HCT116 (cell line): ENCODE results near the gene ELK4. TPM values are rescaled to one million over a fixed set of nuclear protein-coding genes. Genes with fewer than 3 reads are reported as not detected.

ENCODE experiments used
- ATAC-seq: fragments of 200-7000 bp; cut with Tn5 transposase; 2 replicates; pipeline ENCODE4 v1.9.1; 2020; ENCODE audit warnings: mild to moderate bottlenecking, moderate library complexity
- BruUV-seq: library from RNA; stranded (reverse); fragments of 400-500 nt; replicated peaks from 2 replicates; lab custom pipeline; 2021; lab: Mats Ljungman, UMichigan
- CTCF ChIA-PET: fragments of 300-600 bp; sonication (Branson Sonifier 250); formaldehyde crosslinking; loops from one replicate; lab custom pipeline; 2021; ENCODE audit warnings: antibody characterized with exemption; lab: Charles Lee
- POLR2A ChIA-PET: fragments of 300-600, 350-600 bp; sonication (Branson Sonifier 250); formaldehyde crosslinking; loops from one replicate; lab custom pipeline; 2021; ENCODE audit warnings: antibody characterized with exemption; lab: Charles Lee
- RAD21 ChIA-PET, 2 experiments: fragments of 300-600 bp; sonication (Branson Sonifier 250); formaldehyde crosslinking; loops; one replicate each; lab custom pipeline; 2023; ENCODE audit warnings: low total read pairs in 2 of 2; ENCODE audit not compliant: uncharacterized antibody in 2 of 2, unreplicated experiment in 2 of 2, low non-redundant PET in 1 of 2; lab: Charles Lee
- DNase-seq: peaks from one replicate; pipeline ENCODE4 v3.0.0-alpha.2; 2010; ENCODE audit warnings: low read depth, low spot score
- H2AFZ ChIP-seq: fragments of 200-600 bp; shearing (Covaris generic), sonication (generic); 2 replicates; pipeline ENCODE4 v1.6.1; 2017; ENCODE audit warnings: low read depth, mixed run types, mixed read lengths, antibody characterized with exemption, low read length; ENCODE audit not compliant: poor library complexity, severe bottlenecking
- H3K27ac ChIP-seq: 2 replicates; pipeline ENCODE4 v1.5.1; 2012; ENCODE audit warnings: low read depth, low read length
- H3K27me3 ChIP-seq: fragments of 200-600 bp; sonication (generic); 2 replicates; pipeline ENCODE4 v1.6.1; 2016; ENCODE audit warnings: mixed run types, low read length, mixed read lengths; ENCODE audit not compliant: insufficient read depth
- H3K36me3 ChIP-seq, 2 experiments: fragments of 200-500 bp in 1 of 2; fragments of 200-600 bp in 1 of 2; sonication (Bioruptor generic) in 1 of 2; sonication (generic) in 1 of 2; 2 replicates each; pipeline versions ENCODE4 v1.5.1 to v1.6.1; 2014 to 2016; ENCODE audit warnings: low read length in 2 of 2, inconsistent platforms in 1 of 2, mixed read lengths in 1 of 2, mixed run types in 1 of 2; ENCODE audit not compliant: insufficient read depth in 2 of 2, control insufficient read depth in 1 of 2
- H3K4me1 ChIP-seq, 2 experiments: fragments of 200-600 bp in 1 of 2; sonication (generic) in 1 of 2; 2 replicates each; pipeline versions ENCODE4 v1.5.1 to v1.6.1; 2012 to 2017; ENCODE audit warnings: low read length in 2 of 2, inconsistent platforms in 1 of 2, mild to moderate bottlenecking in 1 of 2, mixed read lengths in 1 of 2, mixed run types in 1 of 2, moderate library complexity in 1 of 2; ENCODE audit not compliant: insufficient read depth in 2 of 2, control insufficient read depth in 1 of 2
- H3K4me2 ChIP-seq: fragments of 200-600 bp; sonication (generic); 2 replicates; pipeline ENCODE4 v1.6.1; 2017; ENCODE audit warnings: mixed run types, low read length, mixed read lengths
- H3K4me3 ChIP-seq, 2 experiments: fragments of 200-600 bp in 1 of 2; sonication (generic) in 1 of 2; replicated peaks in 1 of 2; 2 replicates each; pipeline ENCODE4 v1.5.1; 2011 to 2016; ENCODE audit warnings: low read length in 2 of 2, control low read depth in 1 of 2, low read depth in 1 of 2, mild to moderate bottlenecking in 1 of 2, mixed read lengths in 1 of 2, mixed run types in 1 of 2
- H3K79me2 ChIP-seq: fragments of 200-600 bp; sonication (generic); 2 replicates; pipeline ENCODE4 v1.6.1; 2017; ENCODE audit warnings: mild to moderate bottlenecking, mixed run types, low read length, moderate library complexity, mixed read lengths; ENCODE audit not compliant: insufficient read depth
- H3K9ac ChIP-seq: fragments of 200-600 bp; sonication (generic); 2 replicates; pipeline ENCODE4 v1.6.1; 2016; ENCODE audit warnings: low read length, mixed read lengths
- H3K9me2 ChIP-seq: fragments of 200-600 bp; sonication (generic), shearing (Covaris generic); 2 replicates; pipeline ENCODE4 v1.6.1; 2017; ENCODE audit warnings: mixed run types, mild to moderate bottlenecking, moderate library complexity; ENCODE audit not compliant: insufficient read depth
- H3K9me3 ChIP-seq, 2 experiments: fragments of 200-500 bp in 1 of 2; fragments of 200-600 bp in 1 of 2; sonication (Bioruptor generic) in 1 of 2; sonication (generic) in 1 of 2; 2 replicates each; pipeline ENCODE4 v1.6.1; 2014 to 2017; ENCODE audit warnings: low read length in 2 of 2, mixed read lengths in 2 of 2, inconsistent platforms in 1 of 2, low read depth in 1 of 2, mild to moderate bottlenecking in 1 of 2, mixed run types in 1 of 2, moderate library complexity in 1 of 2; ENCODE audit not compliant: control insufficient read depth in 1 of 2, insufficient read depth in 1 of 2
- H4K20me1 ChIP-seq: fragments of 200-600 bp; sonication (generic), shearing (Covaris generic); 2 replicates; pipeline ENCODE4 v1.6.1; 2017; ENCODE audit warnings: mixed run types, mild to moderate bottlenecking, moderate library complexity; ENCODE audit not compliant: insufficient read depth
- CBX3 ChIP-seq: IDR thresholded peaks from 2 replicates; pipeline ENCODE4 v1.6.1; 2012; ENCODE audit warnings: low read depth
- EGR1 ChIP-seq: IDR thresholded peaks from 2 replicates; pipeline ENCODE4 v1.6.1; 2012; ENCODE audit warnings: low read depth
- ELF1 ChIP-seq: IDR thresholded peaks from 2 replicates; pipeline ENCODE4 v1.6.1; 2012; ENCODE audit warnings: low read depth, borderline replicate concordance
- EZH2 ChIP-seq: fragments of 200-600 bp; sonication (generic); IDR thresholded peaks from 2 replicates; pipeline ENCODE4 v1.6.1; 2017; ENCODE audit warnings: antibody characterized with exemption, mixed run types
- EZH2phosphoT487 ChIP-seq: fragments of 200-600 bp; IDR thresholded peaks from 2 replicates; pipeline ENCODE4 v1.6.1; 2018; ENCODE audit warnings: antibody characterized with exemption, borderline replicate concordance
- JUND ChIP-seq: IDR thresholded peaks from 2 replicates; pipeline ENCODE4 v1.6.1; 2012
- POLR2A ChIP-seq: IDR thresholded peaks from 2 replicates; pipeline ENCODE4 v1.7.0; 2011; ENCODE audit warnings: borderline replicate concordance; ENCODE audit not compliant: insufficient read depth, insufficient read length; ENCODE audit errors: extremely low read depth
- POLR2AphosphoS5 ChIP-seq: IDR thresholded peaks from 2 replicates; pipeline ENCODE4 v1.6.1; 2011; ENCODE audit warnings: mild to moderate bottlenecking, low read depth, low read length, moderate library complexity
- RAD21 ChIP-seq: IDR thresholded peaks from 2 replicates; pipeline ENCODE4 v1.6.1; 2012; ENCODE audit warnings: low read depth, mild to moderate bottlenecking
- SRF ChIP-seq: IDR thresholded peaks from 2 replicates; pipeline ENCODE4 v1.6.1; 2012; ENCODE audit warnings: low read depth
- TCF7L2 ChIP-seq: IDR thresholded peaks from 2 replicates; pipeline ENCODE4 v1.7.0; 2011; ENCODE audit warnings: borderline replicate concordance, inconsistent platforms; ENCODE audit not compliant: insufficient read depth, insufficient read length; ENCODE audit errors: extremely low read depth
- ZFX ChIP-seq: fragments of 450-650 bp; IDR thresholded peaks from 2 replicates; pipeline ENCODE4 v1.6.1; 2017
- ZNF274 ChIP-seq: fragments of 200-500 bp; sonication (Bioruptor generic); IDR thresholded peaks from 2 replicates; pipeline ENCODE4 v1.6.1; 2014; ENCODE audit warnings: mild to moderate bottlenecking, low read depth, low read length, inconsistent platforms
- intact Hi-C: fragments of 100-400 bp; cut with micrococcal nuclease; formaldehyde crosslinking; loops from 2 replicates; pipeline ENCODE4 v1.10.0; 2022
- total RNA-seq: library from RNA; stranded (reverse); gene quantifications from one replicate; pipeline ENCODE4 v1.2.1, GENCODE V29; 2021; ENCODE audit not compliant: unreplicated experiment
- TF ChIP-seq, protein P1 (sequence below): IDR thresholded peaks from 2 replicates; pipeline ENCODE4 v1.6.1; 2012
- TF ChIP-seq, protein P2 (sequence below): IDR thresholded peaks from 2 replicates; pipeline ENCODE4 v1.6.1; 2012; ENCODE audit warnings: low read depth
- TF ChIP-seq, protein P3 (sequence below), 3 experiments: fragments of 200-600 bp in 1 of 3; sonication (generic) in 1 of 3; IDR thresholded peaks in 2 of 3; conservative IDR thresholded peaks in 1 of 3; 2 replicates each; pipeline ENCODE4 v1.5.1; 2012 to 2017; ENCODE audit warnings: low read depth in 2 of 3, low read length in 2 of 3, antibody characterized with exemption in 1 of 3, borderline replicate concordance in 1 of 3, control low read depth in 1 of 3, mild to moderate bottlenecking in 1 of 3, mixed read lengths in 1 of 3, mixed run types in 1 of 3, moderate library complexity in 1 of 3; ENCODE audit not compliant: insufficient read depth in 1 of 3
- TF ChIP-seq, protein P4 (sequence below): IDR thresholded peaks from 2 replicates; pipeline ENCODE4 v1.6.1; 2011; ENCODE audit warnings: mild to moderate bottlenecking, low read length, moderate library complexity; ENCODE audit not compliant: insufficient replicate concordance; ENCODE audit errors: extremely low read depth
- TF ChIP-seq, protein P5 (sequence below): IDR thresholded peaks from 2 replicates; pipeline ENCODE4 v1.6.1; 2012

The ELK4 gene
- total RNA-seq, 1 experiment from 2014 or later = 46.2 TPM

DNA sequence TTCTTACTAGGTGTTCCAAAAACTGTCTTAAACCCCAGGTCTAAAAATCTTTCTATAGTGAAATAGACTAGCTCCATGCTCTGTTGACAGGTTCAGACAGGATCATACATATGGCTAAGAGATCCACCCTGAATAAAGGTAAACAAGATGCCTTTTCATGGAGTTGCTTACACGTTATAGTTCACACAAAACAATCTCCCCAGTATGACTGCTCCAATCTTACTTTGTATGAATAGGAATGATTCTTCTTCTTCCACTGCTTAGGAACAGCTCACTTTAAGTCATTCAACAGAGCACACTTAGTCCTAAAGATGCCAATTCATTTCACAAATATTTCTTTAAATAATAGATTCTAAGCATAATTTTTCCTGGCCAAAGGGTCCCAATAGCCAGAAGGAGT is 16.0 kb downstream of the ELK4 start (continued):
- TF ChIP-seq POLR2AphosphoS5 (no peak), EZH2 (no peak)
- TF ChIP-seq, protein P1, sequence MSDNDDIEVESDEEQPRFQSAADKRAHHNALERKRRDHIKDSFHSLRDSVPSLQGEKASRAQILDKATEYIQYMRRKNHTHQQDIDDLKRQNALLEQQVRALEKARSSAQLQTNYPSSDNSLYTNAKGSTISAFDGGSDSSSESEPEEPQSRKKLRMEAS = no peak
- TF ChIP-seq, protein P2, sequence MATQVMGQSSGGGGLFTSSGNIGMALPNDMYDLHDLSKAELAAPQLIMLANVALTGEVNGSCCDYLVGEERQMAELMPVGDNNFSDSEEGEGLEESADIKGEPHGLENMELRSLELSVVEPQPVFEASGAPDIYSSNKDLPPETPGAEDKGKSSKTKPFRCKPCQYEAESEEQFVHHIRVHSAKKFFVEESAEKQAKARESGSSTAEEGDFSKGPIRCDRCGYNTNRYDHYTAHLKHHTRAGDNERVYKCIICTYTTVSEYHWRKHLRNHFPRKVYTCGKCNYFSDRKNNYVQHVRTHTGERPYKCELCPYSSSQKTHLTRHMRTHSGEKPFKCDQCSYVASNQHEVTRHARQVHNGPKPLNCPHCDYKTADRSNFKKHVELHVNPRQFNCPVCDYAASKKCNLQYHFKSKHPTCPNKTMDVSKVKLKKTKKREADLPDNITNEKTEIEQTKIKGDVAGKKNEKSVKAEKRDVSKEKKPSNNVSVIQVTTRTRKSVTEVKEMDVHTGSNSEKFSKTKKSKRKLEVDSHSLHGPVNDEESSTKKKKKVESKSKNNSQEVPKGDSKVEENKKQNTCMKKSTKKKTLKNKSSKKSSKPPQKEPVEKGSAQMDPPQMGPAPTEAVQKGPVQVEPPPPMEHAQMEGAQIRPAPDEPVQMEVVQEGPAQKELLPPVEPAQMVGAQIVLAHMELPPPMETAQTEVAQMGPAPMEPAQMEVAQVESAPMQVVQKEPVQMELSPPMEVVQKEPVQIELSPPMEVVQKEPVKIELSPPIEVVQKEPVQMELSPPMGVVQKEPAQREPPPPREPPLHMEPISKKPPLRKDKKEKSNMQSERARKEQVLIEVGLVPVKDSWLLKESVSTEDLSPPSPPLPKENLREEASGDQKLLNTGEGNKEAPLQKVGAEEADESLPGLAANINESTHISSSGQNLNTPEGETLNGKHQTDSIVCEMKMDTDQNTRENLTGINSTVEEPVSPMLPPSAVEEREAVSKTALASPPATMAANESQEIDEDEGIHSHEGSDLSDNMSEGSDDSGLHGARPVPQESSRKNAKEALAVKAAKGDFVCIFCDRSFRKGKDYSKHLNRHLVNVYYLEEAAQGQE = no peak
- TF ChIP-seq, all 23 proteins: peak for 0

DNA sequence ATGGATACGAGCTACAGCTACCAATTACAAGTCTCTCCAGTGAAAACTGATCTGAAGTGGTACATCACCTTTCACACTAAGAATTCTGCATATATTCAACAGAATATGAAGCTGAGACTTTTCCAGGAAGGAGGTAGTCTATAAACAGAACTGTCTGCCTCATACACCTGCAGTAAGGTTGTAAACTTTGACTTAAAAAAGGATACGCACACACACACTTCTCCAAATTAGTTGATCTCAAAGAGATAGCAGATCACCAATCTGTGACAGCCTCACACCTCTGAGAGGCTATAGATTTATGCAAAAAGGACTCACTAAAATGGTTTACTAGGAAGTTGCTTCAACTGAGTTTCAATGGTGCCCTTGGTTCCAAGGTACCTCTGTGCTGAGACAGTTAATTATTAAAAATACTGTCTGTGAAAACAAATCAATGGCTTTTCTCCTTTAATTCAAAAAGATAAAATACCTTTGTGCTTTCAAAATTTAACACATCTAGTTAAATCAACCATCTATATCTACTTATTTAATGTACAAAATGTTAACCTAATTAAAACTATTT is 17.9 kb downstream of the ELK4 start:
- Histone ChIP-seq H3K79me2 (peaks cover 29% of the 10 kb centered on the region), H3K4me2 (no peak overlapping the region), H3K27ac (no peak overlapping the region), H3K4me1 (0 out of 4 replicates have a peak, but pooled peaks cover 0 to 4% of the 10 kb centered on the region in 2 experiments), H3K9me2 (no peaks in the 10 kb centered on the region), H3K9ac (no peak overlapping the region), H2AFZ (no peak overlapping the region), H3K4me3 (no peak overlapping the region), H4K20me1 (no peaks in the 10 kb centered on the region), H3K9me3 (no peaks in the 10 kb centered on the region), H3K27me3 (no peaks in the 10 kb centered on the region), H3K36me3 (peaks cover 0 to 23% of the 10 kb centered on the region in 2 experiments; a peak in 3 of 4 replicates)
- RAD21 ChIA-PET = no interaction called here
- POLR2A ChIA-PET = no interaction called here
- CTCF ChIA-PET = no interaction called here
- ATAC-seq = no peak
- DNase-seq = no peak
- intact Hi-C loops = no loop called here
- BruUV-seq = no TSS peak
- no peak for TF ChIP-seq POLR2AphosphoS5
- no peak for TF ChIP-seq TCF7L2
- TF ChIP-seq, protein P3, sequence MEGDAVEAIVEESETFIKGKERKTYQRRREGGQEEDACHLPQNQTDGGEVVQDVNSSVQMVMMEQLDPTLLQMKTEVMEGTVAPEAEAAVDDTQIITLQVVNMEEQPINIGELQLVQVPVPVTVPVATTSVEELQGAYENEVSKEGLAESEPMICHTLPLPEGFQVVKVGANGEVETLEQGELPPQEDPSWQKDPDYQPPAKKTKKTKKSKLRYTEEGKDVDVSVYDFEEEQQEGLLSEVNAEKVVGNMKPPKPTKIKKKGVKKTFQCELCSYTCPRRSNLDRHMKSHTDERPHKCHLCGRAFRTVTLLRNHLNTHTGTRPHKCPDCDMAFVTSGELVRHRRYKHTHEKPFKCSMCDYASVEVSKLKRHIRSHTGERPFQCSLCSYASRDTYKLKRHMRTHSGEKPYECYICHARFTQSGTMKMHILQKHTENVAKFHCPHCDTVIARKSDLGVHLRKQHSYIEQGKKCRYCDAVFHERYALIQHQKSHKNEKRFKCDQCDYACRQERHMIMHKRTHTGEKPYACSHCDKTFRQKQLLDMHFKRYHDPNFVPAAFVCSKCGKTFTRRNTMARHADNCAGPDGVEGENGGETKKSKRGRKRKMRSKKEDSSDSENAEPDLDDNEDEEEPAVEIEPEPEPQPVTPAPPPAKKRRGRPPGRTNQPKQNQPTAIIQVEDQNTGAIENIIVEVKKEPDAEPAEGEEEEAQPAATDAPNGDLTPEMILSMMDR (IDR thresholded peaks at IDR 0.05 in 2 of 3, conservative IDR thresholded peaks at IDR 0.05 in 1 of 3; ENCODE audit: borderline replicate concordance in 1 of 3, insufficient read depth in 1 of 3, low read depth in 2 of 3, low read length in 2 of 3) = no peak
- TF ChIP-seq POLR2A = no peak
- no peak for TF ChIP-seq EGR1
- TF ChIP-seq ELF1 = no peak
- TF ChIP-seq, protein P4, sequence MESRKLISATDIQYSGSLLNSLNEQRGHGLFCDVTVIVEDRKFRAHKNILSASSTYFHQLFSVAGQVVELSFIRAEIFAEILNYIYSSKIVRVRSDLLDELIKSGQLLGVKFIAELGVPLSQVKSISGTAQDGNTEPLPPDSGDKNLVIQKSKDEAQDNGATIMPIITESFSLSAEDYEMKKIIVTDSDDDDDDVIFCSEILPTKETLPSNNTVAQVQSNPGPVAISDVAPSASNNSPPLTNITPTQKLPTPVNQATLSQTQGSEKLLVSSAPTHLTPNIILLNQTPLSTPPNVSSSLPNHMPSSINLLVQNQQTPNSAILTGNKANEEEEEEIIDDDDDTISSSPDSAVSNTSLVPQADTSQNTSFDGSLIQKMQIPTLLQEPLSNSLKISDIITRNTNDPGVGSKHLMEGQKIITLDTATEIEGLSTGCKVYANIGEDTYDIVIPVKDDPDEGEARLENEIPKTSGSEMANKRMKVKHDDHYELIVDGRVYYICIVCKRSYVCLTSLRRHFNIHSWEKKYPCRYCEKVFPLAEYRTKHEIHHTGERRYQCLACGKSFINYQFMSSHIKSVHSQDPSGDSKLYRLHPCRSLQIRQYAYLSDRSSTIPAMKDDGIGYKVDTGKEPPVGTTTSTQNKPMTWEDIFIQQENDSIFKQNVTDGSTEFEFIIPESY = no peak
- no peak for TF ChIP-seq ZNF274
- TF ChIP-seq, protein P5, sequence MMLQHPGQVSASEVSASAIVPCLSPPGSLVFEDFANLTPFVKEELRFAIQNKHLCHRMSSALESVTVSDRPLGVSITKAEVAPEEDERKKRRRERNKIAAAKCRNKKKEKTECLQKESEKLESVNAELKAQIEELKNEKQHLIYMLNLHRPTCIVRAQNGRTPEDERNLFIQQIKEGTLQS = no peak
- no peak for TF ChIP-seq JUND
- TF ChIP-seq EZH2phosphoT487 = no peak
- no peak for TF ChIP-seq RAD21
- no peak for TF ChIP-seq ZFX
- TF ChIP-seq SRF = no peak
- TF ChIP-seq CBX3 = no peak
